H1 (cell line): Measurements from ENCODE around the gene RBCK1. TPM values are rescaled to one million over a fixed set of nuclear protein-coding genes. Genes with fewer than 3 reads are reported as not detected.

Experiments used
- CTCF ChIA-PET: fragments of 300-600 bp; sonication (Branson Sonifier 250); formaldehyde crosslinking; loops from one replicate; lab custom pipeline; 2021; ENCODE audit not compliant: partially characterized antibody; lab: Charles Lee
- POLR2A ChIA-PET: fragments of 300-600 bp; sonication (Branson Sonifier 250); formaldehyde crosslinking; loops from one replicate; lab custom pipeline; 2021; ENCODE audit warnings: inconsistent platforms; ENCODE audit not compliant: partially characterized antibody; lab: Charles Lee
- DNase-seq, 2 experiments: peaks; one replicate each; pipeline versions ENCODE4 v3.0.0 to v3.0.0-alpha.2; 2010 to 2022; ENCODE audit warnings: low spot score in 2 of 2, low read depth in 1 of 2, mixed read lengths in 1 of 2
- FAIRE-seq: peaks from 2 replicates; lab custom pipeline; 2011; peaks lifted over from hg19 to GRCh38; lab: Jason Lieb, UNC
- H2AFZ ChIP-seq: 2 replicates; pipeline ENCODE4 v1.8.1; 2012; ENCODE audit warnings: low read length, inconsistent platforms
- H2AK5ac ChIP-seq: 2 replicates; pipeline ENCODE4 v1.6.1; 2013; ENCODE audit warnings: low read depth, low read length
- H2BK120ac ChIP-seq: replicated peaks from 2 replicates; pipeline ENCODE3; 2013; ENCODE audit warnings: low read depth, low read length, inconsistent platforms
- H2BK12ac ChIP-seq: 2 replicates; pipeline ENCODE4 v1.6.1; 2013; ENCODE audit warnings: low read depth, low read length
- H2BK15ac ChIP-seq: 2 replicates; pipeline ENCODE4 v1.6.1; 2013; ENCODE audit warnings: low read length
- H2BK20ac ChIP-seq: 2 replicates; pipeline ENCODE4 v1.6.1; 2013; ENCODE audit warnings: low read length
- H2BK5ac ChIP-seq: 2 replicates; pipeline ENCODE4 v1.6.1; 2013; ENCODE audit warnings: low read depth, low read length
- H3K14ac ChIP-seq: 2 replicates; pipeline ENCODE4 v1.6.1; 2013; ENCODE audit warnings: inconsistent platforms; ENCODE audit not compliant: insufficient read length
- H3K18ac ChIP-seq: 2 replicates; pipeline ENCODE4 v1.6.1; 2013; ENCODE audit warnings: low read length; ENCODE audit errors: extremely low read depth
- H3K23ac ChIP-seq: 2 replicates; pipeline ENCODE4 v1.6.1; 2013; ENCODE audit warnings: inconsistent platforms; ENCODE audit not compliant: insufficient read length
- H3K23me2 ChIP-seq: 2 replicates; pipeline ENCODE4 v1.6.1; 2013; ENCODE audit warnings: low read depth, low read length
- H3K27ac ChIP-seq: 2 replicates; pipeline ENCODE4 v1.6.1; 2011; ENCODE audit warnings: low read depth, low read length, inconsistent platforms
- H3K27me3 ChIP-seq, 4 experiments: replicated peaks in 1 of 4; 1 replicate in 1 of 4; 2 replicates in 3 of 4; pipeline versions ENCODE4 v1.6.1 to v1.8.1; 2011 to 2013; ENCODE audit warnings: low read length in 3 of 4, mild to moderate bottlenecking in 3 of 4, inconsistent platforms in 2 of 4, mixed read lengths in 2 of 4, moderate library complexity in 1 of 4; ENCODE audit not compliant: control insufficient read depth in 3 of 4, insufficient read depth in 3 of 4; ENCODE audit errors: extremely low read depth in 1 of 4
- H3K36me3 ChIP-seq, 4 experiments: 2 replicates each; pipeline versions ENCODE4 v1.6.1 to v1.8.1; 2011 to 2013; ENCODE audit warnings: mild to moderate bottlenecking in 4 of 4, low read length in 3 of 4, moderate library complexity in 2 of 4, control low read depth in 1 of 4, inconsistent platforms in 1 of 4; ENCODE audit not compliant: insufficient read depth in 4 of 4, control insufficient read depth in 2 of 4
- H3K4ac ChIP-seq: replicated peaks from 2 replicates; pipeline ENCODE3; 2013; ENCODE audit warnings: low read length, low read depth, mixed read lengths, inconsistent platforms; ENCODE audit not compliant: insufficient read length
- H3K4me1 ChIP-seq, 4 experiments: replicated peaks in 1 of 4; 1 replicate in 1 of 4; 2 replicates in 3 of 4; pipeline versions ENCODE4 v1.6.1 to v1.8.1; 2011 to 2013; ENCODE audit warnings: low read length in 3 of 4, inconsistent platforms in 2 of 4, mixed read lengths in 1 of 4; ENCODE audit not compliant: insufficient read depth in 4 of 4, control insufficient read depth in 3 of 4
- H3K4me2 ChIP-seq, 2 experiments: 2 replicates each; pipeline versions ENCODE4 v1.6.1 to v1.8.1; 2011 to 2013; ENCODE audit warnings: low read depth in 2 of 2, low read length in 2 of 2, control low read depth in 1 of 2, inconsistent platforms in 1 of 2, mild to moderate bottlenecking in 1 of 2; ENCODE audit not compliant: insufficient read depth in 1 of 2
- H3K4me3 ChIP-seq, 4 experiments: fragments of 200-600, 300-600 bp in 1 of 4; sonication (generic), shearing (Covaris generic), sonication (Bioruptor Twin) in 1 of 4; 2 replicates each; pipeline versions ENCODE4 v1.5.1 to v1.8.1; 2011 to 2016; ENCODE audit warnings: low read length in 4 of 4, low read depth in 3 of 4, control low read depth in 2 of 4, inconsistent platforms in 2 of 4, mild to moderate bottlenecking in 2 of 4, mixed read lengths in 1 of 4, moderate library complexity in 1 of 4; ENCODE audit not compliant: insufficient read depth in 2 of 4; ENCODE audit errors: extremely low read depth in 1 of 4
- H3K56ac ChIP-seq: replicated peaks from 2 replicates; pipeline ENCODE3; 2013; ENCODE audit warnings: low read depth, mild to moderate bottlenecking, mixed read lengths, low read length, inconsistent platforms; ENCODE audit not compliant: insufficient read length
- H3K79me1 ChIP-seq: 2 replicates; pipeline ENCODE4 v1.6.1; 2013; ENCODE audit warnings: low read depth, low read length, control low read depth
- H3K79me2 ChIP-seq, 2 experiments: 2 replicates each; pipeline versions ENCODE4 v1.6.1 to v1.8.1; 2012 to 2013; ENCODE audit warnings: low read length in 2 of 2, mild to moderate bottlenecking in 2 of 2, inconsistent platforms in 1 of 2; ENCODE audit not compliant: insufficient read depth in 2 of 2, control insufficient read depth in 1 of 2
- H3K9ac ChIP-seq, 4 experiments: replicated peaks in 1 of 4; 1 replicate in 1 of 4; 2 replicates in 3 of 4; pipeline versions ENCODE4 v1.6.1 to v1.8.1; 2011 to 2013; ENCODE audit warnings: low read depth in 3 of 4, low read length in 3 of 4, control low read depth in 2 of 4, mild to moderate bottlenecking in 2 of 4, moderate library complexity in 2 of 4, inconsistent platforms in 1 of 4; ENCODE audit errors: extremely low read depth in 1 of 4
- H3K9me3 ChIP-seq, 2 experiments: 2 replicates each; pipeline versions ENCODE4 v1.6.1 to v1.8.1; 2012 to 2013; ENCODE audit warnings: mild to moderate bottlenecking in 2 of 2, moderate library complexity in 2 of 2, control low read depth in 1 of 2, inconsistent platforms in 1 of 2, low read depth in 1 of 2, low read length in 1 of 2, mixed read lengths in 1 of 2; ENCODE audit not compliant: insufficient read depth in 2 of 2
- H4K20me1 ChIP-seq, 2 experiments: replicated peaks in 1 of 2; 2 replicates each; pipeline versions ENCODE3 to v1.8.1; 2011 to 2013; ENCODE audit warnings: inconsistent platforms in 2 of 2, low read length in 2 of 2, mild to moderate bottlenecking in 1 of 2; ENCODE audit not compliant: insufficient read depth in 2 of 2, control insufficient read depth in 1 of 2
- H4K5ac ChIP-seq: 2 replicates; pipeline ENCODE4 v1.6.1; 2013; ENCODE audit warnings: low read length, low read depth, mixed read lengths, inconsistent platforms; ENCODE audit not compliant: insufficient read length
- H4K8ac ChIP-seq: 2 replicates; pipeline ENCODE4 v1.8.0; 2013; ENCODE audit warnings: mild to moderate bottlenecking, moderate library complexity, low read length, inconsistent platforms; ENCODE audit not compliant: insufficient read depth; ENCODE audit errors: extremely low read depth
- H4K91ac ChIP-seq: replicated peaks from 2 replicates; pipeline ENCODE3; 2013; ENCODE audit warnings: low read length, mixed read lengths, inconsistent platforms; ENCODE audit not compliant: insufficient read length
- CREB1 ChIP-seq: IDR thresholded peaks from 2 replicates; pipeline ENCODE4 v1.6.1; 2012; ENCODE audit warnings: inconsistent platforms
- CTCF ChIP-seq, 3 experiments: IDR thresholded peaks; 1 replicate in 2 of 3; 2 replicates in 1 of 3; pipeline versions ENCODE4 v1.5.1 to v1.6.1; 2011; ENCODE audit warnings: low read length in 3 of 3, mild to moderate bottlenecking in 3 of 3, inconsistent platforms in 2 of 3, low read depth in 1 of 3, moderate library complexity in 1 of 3; ENCODE audit not compliant: insufficient read depth in 1 of 3; ENCODE audit errors: control extremely low read depth in 1 of 3
- EGR1 ChIP-seq: IDR thresholded peaks from 2 replicates; pipeline ENCODE4 v1.6.1; 2011; ENCODE audit warnings: low read depth, low read length, borderline replicate concordance
- POLR2A ChIP-seq, 2 experiments: IDR thresholded peaks; 1 replicate in 1 of 2; 2 replicates in 1 of 2; pipeline ENCODE4 v1.6.1; 2011; ENCODE audit warnings: low read depth in 2 of 2, low read length in 2 of 2, mild to moderate bottlenecking in 2 of 2; ENCODE audit errors: control extremely low read depth in 1 of 2
- POLR2AphosphoS5 ChIP-seq: IDR thresholded peaks from 2 replicates; pipeline ENCODE4 v1.6.1; 2011; ENCODE audit warnings: low read depth, low read length
- POU5F1 ChIP-seq: IDR thresholded peaks from 2 replicates; pipeline ENCODE4 v1.6.1; 2011; ENCODE audit warnings: low read depth, mild to moderate bottlenecking, low read length, moderate library complexity
- RAD21 ChIP-seq, 2 experiments: IDR thresholded peaks in 1 of 2; conservative IDR thresholded peaks in 1 of 2; 2 replicates each; pipeline ENCODE4 v1.6.1; 2011; ENCODE audit warnings: low read depth in 2 of 2, low read length in 2 of 2, improper control_type of control experiment in 1 of 2, inconsistent platforms in 1 of 2, mild to moderate bottlenecking in 1 of 2, moderate library complexity in 1 of 2
- RFX5 ChIP-seq: IDR thresholded peaks from 2 replicates; pipeline ENCODE4 v1.6.1; 2011; ENCODE audit warnings: low read depth, low read length, improper control_type of control experiment, borderline replicate concordance
- WGBS, 2 experiments: shearing (Covaris generic) in 1 of 2; methylation state at CpG; one replicate each; pipeline versions ENCODE4 v1.1.6 to v1.1.7; 2013 to 2015; ENCODE audit warnings: low lambda C conversion rate in 2 of 2, mixed read lengths in 2 of 2, inconsistent platforms in 1 of 2, low coverage in 1 of 2, missing lambda C conversion rate in 1 of 2; ENCODE audit not compliant: insufficient replicate concordance in 2 of 2, insufficient coverage in 1 of 2, insufficient read length in 1 of 2; ENCODE audit errors: extremely low coverage in 1 of 2, missing lambda C conversion rate in 1 of 2; 5-methylcytosine and 5-hydroxymethylcytosine counted together
- polyA plus RNA-seq, 7 experiments: library from polyadenylated mRNA; depleted of rRNA in 3 of 7; stranded (reverse) in 5 of 7; unstranded in 2 of 7; fragments of >200 nt in 5 of 7; fragments of 200-250 nt in 2 of 7; gene quantifications; 1 replicate in 5 of 7; 2 replicates in 1 of 7; 4 replicates in 1 of 7; pipeline versions ENCODE4 v1.2.1 to v1.2.3, GENCODE V29; 2011 to 2013; ENCODE audit warnings: missing spikeins in 2 of 7, mixed read lengths in 2 of 7
- total RNA-seq: library from RNA; stranded (reverse); fragmentation: NEBNext Ultra II Directional; extraction: Animal tissue kit (Norgen Biotek cat#: 25700); gene quantifications from 2 replicates; pipeline ENCODE4 v1.2.1, GENCODE V29; 2021

The RBCK1 gene
- total and polyA plus RNA-seq, 2 of the 8 experiments (the other 6 are each of a cell fraction or from before 2014, with no cell fraction given), result 43.1 to 54.7 TPM

- no peak for DNase-seq
- Histone ChIP-seq H3K79me1 (no peaks in the 10 kb centered on the region), H3K4me3 (no peak overlapping the region), H2BK20ac (no peak overlapping the region), H4K91ac (no peak overlapping the region), H3K23me2 (no peaks in the 10 kb centered on the region), H2BK120ac (no peak overlapping the region), H2AK5ac (no peak overlapping the region), H3K79me2 (no peaks in the 10 kb centered on the region), H3K18ac (no peak overlapping the region), H3K27me3 (peaks cover 0 to 11% (median 3%) of the 10 kb centered on the region in 4 experiments; a peak in 4 of 7 replicates), H2BK5ac (no peak overlapping the region), H3K4me1 (peaks cover 0 to 13% (median 5%) of the 10 kb centered on the region in 4 experiments; a peak in 6 of 7 replicates), H3K4ac (no peak overlapping the region), H3K14ac (no peak overlapping the region), H3K56ac (no peak overlapping the region), H3K27ac (no peak overlapping the region), H3K9ac (no peak overlapping the region), H3K4me2 (no peak overlapping the region), H2BK12ac (0 out of 2 replicates have a peak overlapping the region, but pooled peaks have one; percentile 35), H4K8ac (no peak overlapping the region), H3K9me3 (no peaks in the 10 kb centered on the region), H4K20me1 (peaks cover 14 to 44% of the 10 kb centered on the region in 2 experiments), H2BK15ac (no peak overlapping the region), H4K5ac (no peak overlapping the region), H3K36me3 (peaks cover 0 to 21% (median 8%) of the 10 kb centered on the region in 4 experiments; a peak in 5 of 8 replicates), H3K23ac (no peak overlapping the region), H2AFZ (no peak overlapping the region)
- ChIA-PET POLR2A (interaction anchor here (0.6 to 2.4 kb wide), 17 partner anchors 9 to 106 kb away, joined by 3 to 6 read pairs (median 3); partner anchors contain the start of genes NRSN2, TBC1D20 and TRIB3), CTCF (interaction anchor here (0.6 to 3.8 kb wide), 40 partner anchors 9 to 329 kb away, joined by 3 to 52 read pairs (median 4); no protein-coding TSS in a partner anchor)
- FAIRE-seq, result no peak
- WGBS, 2 experiments, result 83% methylated on average over 17 of the region's 17 CpGs; no CpG with 5 or more reads in 1 of the 2 experiments
- TF ChIP-seq CTCF (IDR thresholded peaks at IDR 0.05; ENCODE audit: control extremely low read depth in 1 of 3, insufficient read depth in 1 of 3, low read depth in 1 of 3, low read length in 3 of 3), result peak; percentile 71 to 96 (median 89)
- TF ChIP-seq RAD21 (IDR thresholded peaks at IDR 0.05 in 1 of 2, conservative IDR thresholded peaks at IDR 0.05 in 1 of 2; ENCODE audit: low read depth in 2 of 2, low read length in 2 of 2), result peak; percentile 68 to 79
- TF ChIP-seq RFX5, result no peak
- TF ChIP-seq POLR2A (IDR thresholded peaks at IDR 0.05; ENCODE audit: control extremely low read depth in 1 of 2, low read depth in 2 of 2, low read length in 2 of 2), result no peak
- peak; percentile 38; the same call in 1 of the 2 replicates for TF ChIP-seq POLR2AphosphoS5
- peak; percentile 67 for TF ChIP-seq CREB1
- TF ChIP-seq EGR1, result no peak
- TF ChIP-seq POU5F1, result no peak
Measured at GRCh38 chr20:431012-431904, 23.2 kb downstream of the RBCK1 start.
